ENCODE measurements around the gene KCNA2.

Gene KCNA2

DNA sequence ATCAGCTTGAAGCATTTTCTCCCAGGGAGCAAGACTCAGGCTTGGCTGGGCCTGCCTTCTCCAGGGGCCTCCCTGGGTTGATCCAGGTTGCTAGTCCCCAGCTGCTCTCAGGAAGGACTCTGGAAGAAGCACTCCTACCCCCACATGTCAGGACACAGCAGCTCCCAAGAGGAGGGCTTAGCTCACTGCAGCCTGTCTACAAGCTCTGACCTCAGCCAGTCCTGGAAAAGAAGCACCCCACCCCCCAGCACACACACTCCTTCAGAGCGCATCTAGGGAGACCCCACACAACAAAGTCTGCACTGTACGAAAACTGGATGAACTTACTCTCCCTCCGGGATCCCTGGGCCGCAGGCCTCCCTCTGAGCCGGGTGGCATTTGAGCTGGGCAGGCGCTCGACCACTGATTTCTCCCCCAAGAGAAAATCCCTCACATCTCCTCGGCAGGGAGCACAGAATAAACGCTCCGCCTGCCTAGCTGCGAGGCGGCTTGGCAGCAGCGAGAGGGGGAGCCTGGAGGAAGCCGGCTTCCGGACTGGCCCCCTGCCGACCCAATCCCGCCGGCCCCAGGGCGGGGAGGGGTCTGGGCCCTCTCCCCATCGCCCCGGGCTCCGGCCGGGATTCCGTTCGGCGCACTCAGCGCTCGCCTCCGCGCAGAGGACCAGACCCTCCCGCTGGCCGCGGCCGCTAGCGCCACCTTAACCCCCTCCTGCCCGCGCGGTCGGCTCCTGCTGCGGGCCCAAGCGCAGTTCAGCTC, at the start of gene KCNA2:
Gene KCNA2, minus strand, starts transcription at position 458 of the 756 bp plus-strand sequence. CDS start 1,576 bp downstream, outside the sequence.
- peak; percentile 71 for DNase-seq

DNA sequence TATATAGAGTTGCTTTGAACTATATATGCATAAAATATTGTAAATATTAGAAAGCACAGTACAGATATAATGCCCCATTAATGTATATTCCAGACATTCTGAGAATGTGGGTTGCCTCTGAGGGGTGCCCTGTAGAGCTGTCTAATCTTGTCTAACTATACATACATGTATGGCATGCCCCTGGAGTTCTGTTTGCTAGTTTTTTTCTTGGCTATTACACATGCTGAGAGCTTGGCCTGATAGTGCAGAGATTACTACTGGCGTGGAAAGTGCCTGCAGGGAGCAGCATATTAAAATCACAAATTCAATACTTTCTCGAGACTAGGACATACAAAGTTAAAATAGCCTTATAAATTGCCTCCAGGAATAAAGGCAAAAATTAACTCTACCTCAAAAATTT, 44.5 kb upstream of the KCNA2 start:
- DNase-seq: no peak

- no peak for DNase-seq
Measured at GRCh38 chr1:110648417-110648816, 42.3 kb upstream of the KCNA2 start.

DNA sequence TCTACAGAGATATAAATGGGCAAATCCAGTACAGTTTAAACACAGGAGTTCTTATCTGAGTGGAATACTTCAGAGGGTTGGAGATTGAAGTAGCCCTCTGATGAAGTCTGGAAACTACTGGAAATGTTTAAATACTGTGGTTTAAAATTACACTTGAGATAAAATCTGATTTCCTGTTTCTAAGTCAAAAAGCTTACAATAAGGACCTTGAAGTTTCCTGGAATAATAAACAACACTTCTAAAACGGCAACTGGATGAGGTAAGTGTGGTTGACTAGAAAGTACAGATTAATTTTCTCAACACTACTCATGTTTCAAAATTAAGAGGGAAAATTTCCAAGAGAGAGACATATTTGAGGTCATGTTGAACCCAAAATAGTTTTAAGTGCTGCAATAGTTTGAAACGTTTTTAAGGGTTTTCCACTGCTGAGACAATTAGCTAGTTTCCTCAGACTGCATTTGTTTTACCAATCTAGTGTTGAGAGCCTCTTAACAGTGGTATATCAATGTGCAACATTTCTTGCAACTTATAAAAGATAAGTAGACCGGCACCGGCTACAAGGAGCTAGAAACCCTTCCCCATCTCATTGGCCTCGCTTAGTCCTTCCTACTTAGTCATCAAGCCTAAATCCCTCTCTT, 41.2 kb upstream of the KCNA2 start:
- no peak for DNase-seq

- no peak for DNase-seq
Measured at GRCh38 chr1:110645821-110646735, 39.9 kb upstream of the KCNA2 start.

DNA sequence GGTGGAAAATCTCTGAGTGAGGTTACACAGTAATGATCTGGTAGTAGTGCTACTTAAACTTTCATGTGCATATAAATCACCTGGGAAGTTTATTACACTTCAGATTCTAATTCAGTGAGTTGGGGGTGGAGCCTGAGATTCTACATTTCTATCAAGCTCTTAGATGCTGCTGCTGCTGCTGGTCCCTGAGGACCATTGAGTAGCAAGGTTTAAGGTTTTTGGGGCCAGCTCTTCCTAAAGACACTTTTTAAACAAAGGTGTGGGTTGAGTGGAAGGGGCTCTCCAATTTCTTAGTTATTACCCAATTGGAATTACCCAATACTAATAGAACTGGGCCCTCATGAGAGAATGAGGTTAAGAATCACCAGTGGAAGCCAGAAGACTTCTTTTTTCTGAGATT, 39.1 kb upstream of the KCNA2 start:
- DNase-seq: no peak

DNA sequence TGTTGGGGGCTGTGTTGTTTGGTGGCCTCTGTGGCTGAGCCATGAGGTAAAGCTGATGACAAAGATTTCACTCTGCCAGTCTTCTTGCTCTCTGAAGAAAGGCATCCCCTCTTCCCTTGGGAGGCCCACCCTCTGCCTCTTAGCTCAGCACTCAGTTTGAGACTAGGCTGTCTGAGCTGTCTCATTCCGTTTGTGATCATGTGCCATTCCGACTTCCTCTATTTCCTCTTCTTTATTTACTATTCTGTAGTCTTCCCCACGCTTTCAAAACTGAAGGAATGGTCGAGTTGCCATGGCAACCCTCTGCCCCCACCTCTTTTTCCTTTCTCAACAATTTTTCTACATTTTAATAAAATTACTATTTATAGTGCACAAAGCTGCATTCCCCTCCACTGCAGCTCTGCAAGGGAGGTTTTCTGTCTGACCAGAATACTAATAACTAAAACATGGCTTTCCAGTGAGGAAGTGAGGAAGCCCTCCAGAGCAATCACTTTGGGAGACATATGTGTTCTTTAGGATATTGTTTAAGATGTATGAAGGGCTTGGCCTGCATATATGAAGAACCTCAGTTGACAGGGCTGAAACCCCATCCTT, 37.8 kb upstream of the KCNA2 start:
- DNase-seq: no peak

DNA sequence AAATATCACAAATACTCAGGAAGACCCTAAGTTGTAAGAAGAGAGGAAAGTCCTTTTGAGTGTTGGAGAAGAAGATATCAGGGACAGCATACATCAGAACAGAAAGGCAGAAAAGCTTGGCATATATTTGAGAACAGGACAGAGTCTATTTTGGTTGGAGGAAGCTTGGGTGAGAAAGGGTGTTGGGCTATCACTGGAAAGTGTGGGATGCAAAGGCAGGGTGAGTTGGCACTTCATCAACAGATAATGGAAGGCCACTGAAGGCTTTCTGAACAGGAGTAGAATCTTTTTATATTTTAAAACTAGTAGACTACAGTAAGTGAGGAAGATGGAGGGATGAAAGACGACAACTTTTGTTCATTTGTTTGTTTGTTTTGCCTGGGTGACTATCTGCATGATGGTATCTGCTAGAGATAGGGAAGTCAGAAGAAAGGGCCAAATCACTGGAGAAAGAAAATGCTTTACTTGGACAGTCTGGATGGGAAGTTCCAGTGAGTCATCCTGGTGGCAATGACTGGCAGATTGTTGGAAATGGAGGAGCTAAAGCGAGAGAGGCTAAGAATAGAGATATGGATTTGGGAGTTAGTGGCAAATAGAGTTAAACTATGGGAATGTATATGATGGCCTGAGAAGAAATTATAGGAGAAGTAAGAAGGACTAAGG, 33.7 kb upstream of the KCNA2 start:
- DNase-seq: no peak

GRCh38 chr1:110638556-110638955, 32.4 kb upstream of the KCNA2 start:
- DNase-seq: no peak

GRCh38 chr1:110638058-110638457, 31.9 kb upstream of the KCNA2 start:
- peak; percentile 5 for DNase-seq

- DNase-seq: no peak
Measured at GRCh38 chr1:110637475-110637874, 31.3 kb upstream of the KCNA2 start.

- DNase-seq: no peak
Measured at GRCh38 chr1:110636149-110636935, 30.2 kb upstream of the KCNA2 start.

DNA sequence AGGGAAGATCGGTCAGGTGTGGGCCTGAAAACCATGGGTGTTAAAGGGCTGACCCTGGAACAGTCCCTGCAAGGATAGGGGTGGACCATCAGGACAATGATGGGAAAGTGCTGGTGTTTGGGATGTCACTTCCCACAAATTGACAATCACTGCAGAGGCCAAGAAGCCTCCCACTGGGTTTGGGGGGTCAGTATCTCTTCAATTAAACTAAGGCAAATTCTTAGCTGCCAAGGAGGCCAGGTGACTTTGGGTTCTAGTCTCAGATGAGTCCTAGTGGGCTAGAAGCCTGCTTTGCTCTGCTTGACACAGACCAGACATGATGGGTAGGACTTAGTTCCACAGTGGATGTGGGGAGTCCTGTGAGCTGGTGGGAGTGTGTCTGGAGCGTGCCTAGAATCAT, 29.3 kb upstream of the KCNA2 start:
- no peak for DNase-seq

DNA sequence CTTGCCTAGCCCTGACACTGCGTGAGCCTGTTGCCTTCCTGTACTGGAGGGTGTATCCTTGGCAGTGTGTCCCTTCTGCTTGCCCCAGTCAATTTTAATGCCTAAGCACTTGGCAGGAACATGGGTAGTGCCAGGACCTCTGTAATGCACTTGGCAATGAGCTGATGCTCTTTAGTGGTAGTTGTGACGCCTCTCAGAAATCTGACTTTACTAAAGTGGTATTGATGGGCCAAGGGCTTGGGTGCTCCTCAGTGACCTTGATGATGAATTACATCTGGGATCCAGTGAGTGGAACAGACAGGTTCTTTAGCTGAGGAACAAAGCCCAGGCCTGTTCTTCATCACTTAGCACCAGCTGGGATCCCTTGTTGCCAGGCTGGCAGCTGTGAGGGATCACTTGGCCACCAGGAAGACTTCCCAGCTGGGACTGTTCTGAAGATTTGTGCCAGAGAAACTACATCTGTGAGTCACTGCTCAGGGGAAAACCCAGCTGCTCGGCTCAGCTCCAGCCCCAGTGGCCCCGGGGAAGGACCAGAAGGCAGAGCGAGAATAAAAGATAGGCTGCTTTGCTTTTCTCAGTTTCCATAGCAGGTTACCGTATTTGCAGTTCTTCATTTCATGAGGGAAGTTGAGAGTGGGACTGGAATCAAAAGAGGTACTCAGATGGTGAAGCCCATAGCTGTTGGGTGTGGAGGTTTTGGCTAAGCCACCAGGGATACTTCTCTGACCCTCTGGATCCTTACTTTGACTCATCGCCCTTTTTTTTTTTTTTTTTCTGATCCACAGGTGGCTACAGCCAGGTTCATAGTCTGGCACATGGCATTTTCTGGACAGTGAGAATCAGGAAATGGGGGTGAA, 28.5 kb upstream of the KCNA2 start:
- DNase-seq: no peak

DNA sequence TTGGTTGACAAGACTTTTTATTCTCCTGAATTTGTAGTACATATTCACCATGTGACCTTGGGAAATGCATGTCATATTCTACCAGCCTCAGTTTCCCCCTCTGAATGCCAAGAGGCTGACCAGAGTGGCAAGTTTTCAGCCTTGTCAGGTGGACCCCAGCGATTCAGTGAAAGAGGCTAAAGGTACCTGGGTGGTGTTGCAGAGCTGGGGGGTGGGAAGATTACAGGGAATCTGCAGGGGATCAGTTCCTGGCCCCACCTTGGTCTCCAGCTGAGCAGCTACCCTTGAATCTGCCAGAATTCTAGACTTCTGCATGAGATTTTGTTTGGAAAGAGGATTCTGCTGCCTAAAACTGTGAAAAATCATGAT, 27.9 kb upstream of the KCNA2 start:
- no peak for DNase-seq

DNA sequence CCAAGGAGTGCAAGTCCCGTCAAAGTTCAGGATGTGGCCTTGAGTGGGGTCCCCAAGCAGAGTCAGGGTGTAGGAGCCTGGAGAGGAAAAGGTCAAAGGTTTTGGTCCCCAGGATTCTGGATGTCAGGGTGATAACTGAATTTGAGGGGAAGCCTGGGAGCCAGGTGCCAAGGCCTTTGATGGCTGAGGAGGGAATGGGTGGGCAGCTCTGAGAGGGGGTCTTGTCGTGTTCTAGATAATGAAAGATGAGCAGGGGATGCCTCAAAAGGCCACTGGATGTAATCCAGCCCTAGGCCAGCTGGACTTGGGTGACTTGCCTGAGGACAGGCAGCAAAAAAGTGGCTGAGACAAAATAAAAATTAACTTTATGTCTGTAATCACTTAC, 27.5 kb upstream of the KCNA2 start:
- DNase-seq: no peak

DNA sequence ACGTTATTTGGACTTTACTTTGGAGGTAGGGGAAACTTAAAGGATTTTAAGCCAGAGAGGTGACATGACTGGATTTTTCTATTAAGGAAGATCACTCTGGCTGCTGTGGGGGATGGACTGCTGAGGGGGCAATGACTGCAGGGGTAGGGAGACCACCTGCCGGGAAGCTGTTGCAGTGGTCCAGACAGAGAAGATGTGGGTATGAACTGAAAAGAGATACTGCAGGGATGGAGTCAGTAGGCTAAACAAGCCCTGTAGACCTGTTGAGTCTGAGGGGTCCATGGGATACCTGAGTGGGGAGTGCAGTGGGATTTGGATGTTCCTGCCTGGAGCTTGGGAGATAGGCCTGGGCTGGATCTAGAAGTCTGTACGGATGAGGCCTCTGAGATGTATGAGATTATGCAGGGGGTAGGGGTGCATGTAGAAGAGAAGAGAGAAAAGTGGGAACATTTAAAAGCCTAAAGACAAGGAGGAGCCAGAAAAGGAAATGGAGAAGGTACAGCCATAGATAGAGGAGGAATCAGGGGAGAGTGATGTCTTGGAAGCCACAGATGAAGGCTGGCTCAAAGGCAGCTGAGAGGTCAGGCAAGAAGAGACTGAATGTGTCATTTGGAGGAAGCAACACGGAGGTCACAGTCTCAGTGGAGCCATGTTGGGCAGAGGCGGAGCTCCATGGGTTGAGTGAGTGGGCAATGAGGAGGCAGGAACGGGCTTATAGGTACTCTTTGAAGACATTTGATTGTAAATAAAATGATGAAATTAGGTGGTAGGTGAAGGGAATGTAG, 25.9 kb upstream of the KCNA2 start:
- DNase-seq: no peak

DNA sequence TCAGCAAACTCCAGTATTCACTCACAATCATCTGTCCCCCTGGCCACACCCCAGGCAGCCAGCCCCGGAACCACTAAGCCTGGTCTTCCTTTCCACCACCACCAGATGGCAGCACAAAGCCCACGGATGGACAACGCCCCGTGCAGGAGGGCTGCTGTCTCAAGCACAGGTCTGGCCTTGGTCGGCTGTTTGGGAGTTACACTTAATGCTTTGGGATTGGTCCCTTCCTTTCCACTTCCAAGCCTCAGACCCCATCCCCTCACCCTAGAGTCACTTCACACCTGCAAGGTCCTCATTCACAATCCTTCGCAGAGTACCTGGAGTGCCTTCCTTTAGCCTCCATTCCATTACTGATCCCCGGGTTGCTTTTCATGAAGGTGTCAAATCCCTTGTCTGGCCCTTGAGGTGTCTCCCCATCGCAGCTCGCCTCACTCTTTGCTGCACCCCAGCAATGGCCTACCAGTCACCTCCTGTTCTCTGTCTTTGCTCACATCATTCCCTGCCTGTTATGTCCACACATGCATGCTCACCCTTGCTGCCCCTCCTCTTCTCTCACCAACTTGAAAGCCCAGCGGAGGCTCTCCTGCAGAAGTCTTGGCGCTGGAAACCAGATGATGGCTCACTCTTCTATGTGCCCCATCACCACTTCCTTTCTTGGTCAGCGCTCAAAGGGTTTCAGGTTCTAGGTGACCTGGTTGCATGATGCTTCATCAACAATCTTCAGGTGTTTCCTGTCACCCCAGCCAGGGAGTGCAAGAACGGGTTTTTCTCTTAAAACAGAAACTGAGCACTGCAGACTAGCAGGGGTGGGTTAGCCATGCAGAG, 24.9 kb upstream of the KCNA2 start:
- DNase-seq: peak; percentile 71
